Skin of body (tissue), 2 donors: Measurements from ENCODE around the gene POLD3. TPM values are rescaled to one million over a fixed set of nuclear protein-coding genes. Genes with fewer than 3 reads are reported as not detected.

Source experiments
- DNase-seq: peaks from one replicate; lab custom pipeline; 2025; lab: John Stamatoyannopoulos, UW
- total RNA-seq: library from RNA; depleted of rRNA; stranded (reverse); fragments of >200 nt; gene quantifications from one replicate; pipeline ENCODE4 v1.2.3, GENCODE V29; 2014

Gene POLD3
- total RNA-seq, 1 donor from 2014 or later = 16.4 TPM

DNA sequence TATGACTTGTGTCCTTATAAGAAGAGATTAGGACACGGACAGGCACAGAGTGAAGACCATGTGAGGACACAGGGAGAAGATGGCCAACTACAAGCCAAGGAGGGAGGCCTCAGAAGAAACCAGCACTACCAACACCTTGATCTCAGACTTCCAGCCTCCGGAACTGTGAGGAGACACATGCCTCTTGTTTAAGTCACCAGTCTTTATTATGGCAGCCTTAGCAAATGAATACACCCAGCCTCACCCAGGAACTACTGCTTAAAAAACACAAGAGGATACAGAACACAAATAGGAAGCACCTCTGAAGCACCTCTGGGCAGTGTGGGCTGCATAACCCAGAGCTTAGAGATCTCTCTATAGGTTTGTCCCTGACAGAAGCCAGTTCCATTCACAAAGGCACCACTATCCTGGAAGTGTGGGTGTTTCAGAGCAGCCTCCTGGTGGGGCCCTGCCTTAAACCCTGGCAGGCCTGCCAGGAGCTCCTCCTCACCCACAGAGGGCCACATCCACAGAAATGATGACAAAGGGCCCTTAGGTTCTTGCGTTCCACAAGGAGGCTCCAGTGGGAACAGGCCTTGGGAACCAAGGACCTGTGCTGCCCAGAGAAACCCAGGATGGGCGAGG, 80.1 kb downstream of the POLD3 start:
- no peak for DNase-seq

DNA sequence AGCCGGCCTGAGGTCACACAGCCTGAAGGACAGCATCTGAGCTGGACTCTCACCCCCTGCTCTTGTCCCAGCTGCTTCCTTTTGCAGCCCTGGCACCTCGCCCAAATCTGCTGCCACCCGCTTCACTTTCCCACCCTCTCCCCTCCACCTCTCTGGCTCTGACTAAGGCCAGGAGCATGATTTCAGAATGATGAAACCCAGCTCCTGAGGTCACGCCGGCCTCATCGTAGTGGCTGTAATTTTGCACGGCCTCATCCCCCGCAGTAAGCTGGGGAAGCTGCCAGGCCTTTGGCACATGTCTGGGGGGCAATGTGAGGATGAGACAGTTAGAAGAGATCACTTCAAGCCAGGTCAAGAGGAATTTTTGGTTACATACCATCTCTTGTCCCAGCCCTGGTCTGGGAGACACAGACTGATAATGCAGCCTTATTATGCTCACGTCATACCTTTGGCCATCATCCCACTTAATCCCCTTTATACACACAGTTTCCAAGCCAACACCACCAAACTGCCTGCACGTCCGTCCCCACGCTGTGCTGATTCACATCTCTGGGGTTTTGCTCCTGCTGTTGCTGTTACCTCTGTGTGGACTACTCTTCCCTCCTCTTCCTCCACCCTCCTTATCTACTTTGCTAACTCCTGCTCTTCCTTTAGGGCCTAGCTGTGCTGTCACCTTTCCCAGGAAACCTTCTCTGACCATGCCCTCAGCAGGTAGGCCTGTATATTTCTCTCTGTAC, 80.7 kb downstream of the POLD3 start:
- no peak for DNase-seq

DNA sequence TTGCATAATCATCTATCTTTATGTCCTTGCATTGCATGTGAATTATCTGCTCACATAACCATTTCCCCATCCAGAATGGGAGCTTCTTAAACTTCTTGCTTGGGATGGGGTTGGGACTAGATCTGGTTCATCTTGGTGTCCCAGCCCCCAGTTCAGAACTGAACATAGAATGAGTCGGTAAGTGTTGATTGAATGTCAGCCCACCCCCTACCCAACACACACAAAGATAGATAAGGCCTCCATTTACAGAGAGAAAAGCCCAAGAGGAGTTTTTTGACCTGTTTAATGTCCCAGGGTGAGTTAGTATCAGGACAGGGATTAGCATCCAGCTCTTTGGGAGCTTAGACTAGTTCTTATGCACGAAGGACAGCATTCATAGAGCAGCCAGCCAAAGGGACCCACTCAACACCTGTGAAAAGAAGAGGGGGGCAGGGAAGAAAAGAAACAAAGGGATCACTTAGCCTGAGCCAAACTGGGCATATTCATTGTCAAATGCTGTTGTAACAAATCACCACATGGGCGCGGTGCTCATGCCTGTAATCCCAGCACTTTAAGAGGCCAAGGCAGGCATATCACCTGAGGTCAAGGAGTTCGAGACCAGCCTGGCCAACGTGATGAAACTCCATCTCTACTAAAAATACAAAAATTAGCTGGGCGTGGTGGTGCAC, 81.4 kb downstream of the POLD3 start:
- DNase-seq = no peak

GRCh38 chr11:74675761-74676160, 83.4 kb downstream of the POLD3 start:
- DNase-seq = no peak

DNA sequence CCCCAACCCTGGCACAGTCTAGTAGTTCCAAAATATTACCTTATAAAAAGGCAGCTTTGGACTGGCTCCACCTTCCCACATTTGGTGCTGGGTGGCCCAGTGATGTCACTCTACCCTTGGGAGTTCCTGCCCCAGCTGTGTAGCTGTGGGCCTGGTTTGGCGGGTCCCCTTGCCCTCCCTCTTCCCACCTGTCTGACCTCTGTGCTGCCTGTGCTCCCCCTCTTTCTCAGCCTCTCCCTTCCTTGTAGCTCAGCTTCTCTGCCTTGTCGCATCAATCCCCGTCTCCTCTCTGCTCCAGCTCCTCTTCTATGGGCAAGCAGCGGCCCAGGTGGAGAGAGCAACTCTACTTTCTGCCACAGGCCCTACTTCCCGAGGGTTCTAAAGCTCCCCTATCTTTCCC, 84.2 kb downstream of the POLD3 start:
- no peak for DNase-seq

- DNase-seq = no peak
Observed at GRCh38 chr11:74677131-74677530, 84.7 kb downstream of the POLD3 start.

DNA sequence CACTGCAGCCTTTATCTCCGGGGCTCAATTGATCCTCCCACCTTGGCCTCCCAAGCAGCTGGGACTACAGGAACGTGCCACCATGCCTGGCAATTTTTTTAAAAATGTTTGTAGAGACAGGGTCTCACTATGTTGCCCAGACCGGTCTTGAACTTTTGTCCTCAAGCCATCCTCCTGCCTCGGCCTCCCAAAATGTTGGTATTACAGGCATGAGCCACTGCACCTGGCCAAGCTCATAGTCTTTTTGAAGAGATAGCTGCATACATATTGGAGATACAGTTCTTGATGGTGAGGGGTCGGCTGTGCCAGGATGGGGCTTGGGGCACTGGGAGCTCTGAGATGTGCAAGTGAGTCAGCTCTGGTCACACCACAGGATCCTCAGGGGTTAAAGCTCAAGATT, 85.7 kb downstream of the POLD3 start:
- no peak for DNase-seq

GRCh38 chr11:74678591-74679512, 86.5 kb downstream of the POLD3 start:
- no peak for DNase-seq

GRCh38 chr11:74679513-74679865, 87.1 kb downstream of the POLD3 start:
- DNase-seq = no peak

DNA sequence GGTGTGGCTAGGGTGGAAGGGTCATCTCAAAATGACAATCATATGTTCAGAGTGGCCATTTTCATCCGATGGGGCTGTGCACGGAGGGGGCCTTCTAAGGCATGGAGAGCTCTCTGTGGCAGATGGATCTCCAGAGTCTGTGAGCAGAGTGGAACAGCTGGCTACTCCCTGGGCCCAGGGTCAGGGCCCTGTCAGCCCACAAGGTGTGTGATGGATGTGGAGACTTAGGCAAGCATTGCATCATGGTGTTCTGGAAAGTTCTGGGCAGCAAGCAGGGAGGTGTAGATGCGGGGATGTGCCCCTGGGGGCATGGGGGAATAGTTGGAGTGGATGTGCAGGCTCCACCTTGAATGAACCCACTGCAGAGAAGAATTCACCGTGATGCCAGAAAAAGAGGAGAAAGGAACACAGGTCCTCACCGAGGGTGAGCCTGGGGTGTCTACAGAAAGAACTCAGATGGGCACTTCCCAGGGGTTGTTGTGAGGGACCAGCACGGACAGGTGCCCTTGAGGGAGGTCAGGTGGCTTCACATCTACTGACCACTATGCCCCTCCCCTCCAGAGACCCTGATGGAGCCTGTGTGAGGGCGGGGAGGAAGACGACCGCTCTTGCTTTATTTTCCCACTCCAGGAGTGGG, 87.8 kb downstream of the POLD3 start:
- DNase-seq = no peak

DNA sequence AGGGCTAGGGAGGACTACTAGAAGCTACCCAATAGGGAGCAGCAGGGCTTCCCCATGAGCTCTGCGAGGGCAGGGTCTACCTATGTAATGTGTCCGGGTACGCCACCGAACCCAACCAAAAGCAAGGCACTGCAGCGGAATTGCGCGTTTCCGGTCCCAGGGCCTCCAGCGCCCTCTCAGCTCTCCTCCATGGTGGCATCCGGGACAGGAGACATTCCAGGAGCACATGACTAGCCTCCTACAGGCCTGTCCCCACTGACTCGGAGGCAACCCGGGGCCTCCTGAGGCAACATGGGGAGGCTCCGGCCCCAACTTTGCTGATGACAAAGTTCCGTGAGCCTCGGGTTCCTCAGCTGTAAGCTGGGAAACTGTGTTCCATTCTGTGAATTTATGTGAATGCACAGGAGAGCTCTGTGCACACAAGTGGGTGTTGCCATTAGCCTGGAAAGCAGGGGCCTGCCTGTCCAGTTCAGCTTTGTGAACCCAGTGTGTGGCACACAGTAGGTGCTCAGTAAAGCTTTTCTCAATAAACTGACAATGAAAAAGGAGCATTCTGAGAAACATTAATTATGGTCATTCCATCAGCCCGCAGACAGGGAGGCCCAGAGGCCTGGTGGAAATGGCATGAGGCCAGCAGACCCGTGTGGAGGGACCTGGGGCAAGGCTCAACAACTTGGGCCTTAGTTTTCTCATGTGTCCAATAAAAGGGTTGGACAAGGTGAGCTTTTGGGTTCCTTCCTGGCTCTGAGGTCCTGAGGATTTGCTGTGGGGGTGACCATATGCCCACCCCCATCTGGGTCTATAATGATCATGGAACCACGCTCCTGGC, 88.5 kb downstream of the POLD3 start:
- no peak for DNase-seq

DNA sequence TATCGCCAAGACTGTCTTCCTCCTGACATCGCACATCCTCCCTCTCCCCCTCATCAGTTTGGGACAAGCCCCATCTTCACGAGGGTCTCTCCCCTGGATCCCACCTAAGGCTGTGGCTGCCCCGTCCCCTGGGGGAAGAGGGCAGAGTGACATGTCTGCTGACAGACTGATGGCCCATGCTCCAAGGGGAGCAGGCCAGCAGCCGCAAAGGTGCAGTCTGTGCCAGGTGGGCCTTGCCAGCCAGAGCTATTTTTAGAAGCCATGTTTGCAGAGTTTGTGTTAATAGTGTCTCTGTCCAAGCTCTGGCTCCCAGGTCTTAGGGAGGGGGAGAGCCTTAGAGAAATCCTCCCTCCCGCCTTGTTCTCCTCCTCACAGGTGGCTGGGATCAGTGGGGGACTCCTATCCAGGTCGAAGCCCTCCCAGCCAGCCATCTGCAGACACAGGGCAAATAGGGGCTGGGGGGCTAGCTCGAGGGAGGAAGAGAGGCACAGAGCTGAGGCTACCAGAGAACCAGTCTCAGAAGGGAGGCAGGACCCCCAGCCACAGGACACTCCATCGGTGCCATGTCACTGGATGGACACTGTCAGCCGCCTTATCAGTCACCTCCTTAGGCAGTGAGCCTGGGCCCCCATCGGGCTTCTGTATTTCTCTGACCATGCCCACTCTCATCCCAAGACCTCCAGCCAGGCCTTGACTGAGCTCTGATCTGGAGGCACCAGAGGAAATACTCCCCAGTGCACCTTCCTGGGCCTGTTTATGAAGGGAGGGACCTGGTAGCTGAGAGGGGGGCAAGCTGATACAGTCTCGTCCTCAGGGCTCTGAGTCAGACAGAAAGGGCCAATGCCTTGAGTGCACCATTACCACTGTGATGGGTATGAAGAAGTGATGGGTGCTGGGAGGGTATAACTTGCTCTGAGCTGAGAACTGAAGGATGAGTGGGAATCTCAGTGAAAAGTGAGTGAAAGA, 89.6 kb downstream of the POLD3 start:
- no peak for DNase-seq

DNA sequence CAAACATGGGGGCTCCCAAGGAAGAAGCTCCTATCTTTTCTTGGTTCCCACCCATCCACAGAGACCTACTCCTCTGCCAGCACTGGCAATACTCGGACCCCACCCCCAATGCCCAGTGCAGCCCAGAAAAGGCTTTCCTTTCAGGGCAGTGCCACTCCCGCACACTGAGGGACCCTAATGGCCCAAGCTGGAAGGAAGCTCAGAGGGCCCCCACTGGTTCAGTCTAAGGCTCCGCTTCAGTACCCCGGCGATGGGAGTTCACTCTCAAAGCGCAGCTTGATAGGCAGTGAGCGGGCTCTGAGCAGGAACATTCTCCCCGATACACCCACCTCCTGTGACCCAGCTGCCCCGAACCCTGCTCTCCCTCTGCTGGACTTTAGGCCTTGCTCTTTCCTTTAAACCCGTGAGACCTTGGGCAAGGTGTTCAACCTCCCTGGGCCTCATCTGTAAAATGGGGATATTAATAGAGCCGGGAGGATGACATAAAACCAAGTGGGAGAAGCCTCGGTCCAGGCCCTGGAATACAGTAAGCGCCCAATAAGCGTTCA, 90.4 kb downstream of the POLD3 start:
- DNase-seq = no peak

- DNase-seq = no peak
Observed at GRCh38 chr11:74683279-74683871, 91.0 kb downstream of the POLD3 start.

GRCh38 chr11:74683941-74684481, 91.6 kb downstream of the POLD3 start:
- DNase-seq = no peak

DNA sequence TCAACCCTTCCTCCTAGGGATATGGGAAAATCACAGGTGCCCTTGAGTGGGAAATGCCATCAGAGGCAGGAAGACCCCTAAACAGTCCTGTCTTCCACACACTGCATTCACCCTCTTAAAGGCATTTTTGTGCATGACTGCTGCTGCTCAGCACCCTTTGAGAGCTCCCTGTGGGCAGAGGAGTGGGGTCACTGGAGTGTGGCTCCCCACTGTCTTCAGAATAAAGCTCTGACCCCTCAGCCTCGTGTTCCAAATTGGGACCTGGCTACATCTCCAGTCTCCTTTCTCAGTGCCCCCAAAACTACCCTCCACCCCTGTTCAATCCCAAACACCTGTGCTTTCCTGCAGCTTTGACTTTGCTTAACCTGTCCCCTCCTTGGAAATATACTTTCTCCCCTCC, 92.3 kb downstream of the POLD3 start:
- no peak for DNase-seq

- DNase-seq = no peak
Observed at GRCh38 chr11:74685338-74685737, 93.0 kb downstream of the POLD3 start.

DNA sequence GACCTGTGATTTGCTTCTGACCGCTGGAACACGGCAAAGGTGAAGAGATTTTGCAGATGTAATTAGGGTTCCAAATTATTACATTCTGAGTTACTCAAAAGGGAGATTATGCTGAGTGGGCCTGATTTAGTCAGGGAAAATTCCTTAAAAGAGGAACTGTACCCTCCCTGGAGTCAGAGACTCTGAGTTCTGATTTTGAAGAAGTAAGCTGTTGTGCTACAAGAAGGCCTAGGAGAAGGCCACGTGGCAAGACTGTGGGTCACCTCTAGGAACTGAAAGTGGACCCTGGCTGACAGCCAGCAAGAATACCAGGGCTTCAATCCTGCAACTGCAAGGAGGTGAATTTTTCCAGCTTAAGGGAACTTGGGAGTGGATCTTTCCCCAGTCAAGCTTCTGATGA, 93.5 kb downstream of the POLD3 start:
- DNase-seq = no peak
